ENCODE measurements around the gene INS. TPM values are rescaled to one million over a fixed set of nuclear protein-coding genes. Genes with fewer than 3 reads are reported as not detected.

INS gene
- total and polyA plus RNA-seq, 3 experiments from 2014 or later: not detected

- H3K9me3 ChIP-seq (ENCODE audit: low read length): no peaks in the 10 kb centered on the region
- CTCF ChIA-PET: interaction anchor here (2.2 kb wide), 1 partner anchor 109 kb away, joined by 4 read pairs; no protein-coding TSS in a partner anchor
- no peaks in the 10 kb centered on the region for H3K4me1 ChIP-seq (ENCODE audit: insufficient read depth, low read length)
- no peaks in the 10 kb centered on the region for H3K36me3 Mint-ChIP-seq
- no peak overlapping the region for H3K27ac Mint-ChIP-seq
- H3K4me3 Mint-ChIP-seq: no peak overlapping the region
- peaks cover 0 to 6% (median 0%) of the 10 kb centered on the region in 3 donors for H3K4me1 Mint-ChIP-seq
- H3K27me3 Mint-ChIP-seq: peaks cover 48 to 65% of the 10 kb centered on the region in 2 donors
- H3K4me3 ChIP-seq (ENCODE audit: low read length): no peak overlapping the region
- POLR2A ChIA-PET: no interaction called here
- no peak for DNase-seq
- H3K27ac ChIP-seq (ENCODE audit: low read depth, low read length): no peak overlapping the region
- H3K36me3 ChIP-seq (ENCODE audit: insufficient read depth, low read length): no peaks in the 10 kb centered on the region
- H3K9me3 Mint-ChIP-seq: no peaks in the 10 kb centered on the region
- H3K27me3 ChIP-seq (ENCODE audit: insufficient read depth, low read length, poor library complexity, severe bottlenecking): peaks cover 36% of the 10 kb centered on the region
Observed at GRCh38 chr11:2144544-2145248, 16.3 kb downstream of the INS start.

DNA sequence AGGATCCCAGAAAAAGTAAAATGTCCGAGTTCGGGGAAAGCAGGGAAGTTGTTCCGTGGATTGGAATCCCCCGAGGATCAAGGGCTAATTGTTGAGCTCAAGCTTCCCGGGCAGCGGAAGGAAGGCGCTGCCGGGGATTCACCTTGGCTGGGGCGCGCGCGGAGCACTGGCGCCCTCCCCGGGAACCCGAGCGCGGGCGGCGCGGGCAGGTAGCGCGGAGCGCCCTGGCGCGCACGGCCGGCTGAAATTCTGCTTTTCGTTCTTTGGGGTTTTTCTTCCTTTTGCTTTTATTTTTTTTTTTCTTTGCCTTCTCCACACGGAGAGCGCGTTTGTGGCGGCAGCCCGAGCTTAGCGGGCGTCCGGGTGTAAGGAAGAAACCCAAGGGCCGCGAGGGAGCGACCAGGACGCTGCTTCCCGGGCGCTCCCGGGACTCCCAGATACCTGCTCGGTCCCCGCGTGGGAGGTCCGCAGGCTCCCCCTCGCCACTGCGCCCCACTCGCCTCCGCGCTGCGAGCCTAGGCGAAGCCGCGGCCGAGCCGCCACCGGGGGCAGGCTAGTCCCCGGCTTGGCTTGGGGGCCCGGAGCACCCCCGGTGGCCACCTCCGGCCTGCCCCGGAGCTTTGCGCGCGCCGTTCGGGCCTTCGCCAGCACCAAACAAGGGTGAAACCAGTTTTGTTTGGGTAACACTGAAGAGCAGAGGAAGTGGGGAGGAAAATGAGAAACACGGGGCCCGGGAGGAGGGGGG, 17.0 kb downstream of the INS start:
- Histone ChIP-seq H3K4me1 (ENCODE audit: insufficient read depth, low read length) (no peaks in the 10 kb centered on the region), H3K9me3 (ENCODE audit: low read length) (no peaks in the 10 kb centered on the region), H3K27me3 (ENCODE audit: insufficient read depth, low read length, poor library complexity, severe bottlenecking) (peaks cover 36% of the 10 kb centered on the region), H3K4me3 (ENCODE audit: low read length) (no peak overlapping the region), H3K36me3 (ENCODE audit: insufficient read depth, low read length) (no peaks in the 10 kb centered on the region), H3K27ac (ENCODE audit: low read depth, low read length) (no peak overlapping the region)
- ChIA-PET CTCF (interaction anchor here (0.8 to 2.2 kb wide), 2 partner anchors 9 to 108 kb away, joined by 3 to 4 read pairs; no protein-coding TSS in a partner anchor), POLR2A (no interaction called here)
- Mint-ChIP-seq H3K27ac (no peak overlapping the region), H3K27me3 (peaks cover 48 to 61% of the 10 kb centered on the region in 2 donors), H3K4me1 (peaks cover 0 to 6% (median 0%) of the 10 kb centered on the region in 3 donors), H3K4me3 (no peak overlapping the region), H3K9me3 (no peaks in the 10 kb centered on the region), H3K36me3 (no peaks in the 10 kb centered on the region)
- DNase-seq: no peak

GRCh38 chr11:2143477-2143798, 17.6 kb downstream of the INS start:
- H3K4me1 ChIP-seq (ENCODE audit: insufficient read depth, low read length): no peaks in the 10 kb centered on the region
- H3K4me3 ChIP-seq (ENCODE audit: low read length): no peak overlapping the region
- ChIA-PET POLR2A (no interaction called here), CTCF (interaction anchor here (0.8 to 2.2 kb wide), 2 partner anchors 9 to 108 kb away, joined by 3 to 4 read pairs; no protein-coding TSS in a partner anchor)
- no peak overlapping the region for H3K27ac ChIP-seq (ENCODE audit: low read depth, low read length)
- Mint-ChIP-seq H3K9me3 (no peaks in the 10 kb centered on the region), H3K27ac (no peak overlapping the region), H3K36me3 (no peaks in the 10 kb centered on the region), H3K4me1 (peaks cover under 1 to 8% (median 2%) of the 10 kb centered on the region in 3 donors), H3K27me3 (peaks cover 48 to 57% of the 10 kb centered on the region in 2 donors), H3K4me3 (no peak overlapping the region)
- no peak for DNase-seq
- no peaks in the 10 kb centered on the region for H3K36me3 ChIP-seq (ENCODE audit: insufficient read depth, low read length)
- no peaks in the 10 kb centered on the region for H3K9me3 ChIP-seq (ENCODE audit: low read length)
- peaks cover 36% of the 10 kb centered on the region for H3K27me3 ChIP-seq (ENCODE audit: insufficient read depth, low read length, poor library complexity, severe bottlenecking)

- ChIA-PET POLR2A (no interaction called here), CTCF (interaction anchor here (2.0 to 2.2 kb wide), 2 partner anchors 9 to 107 kb away, joined by 4 to 6 read pairs; no protein-coding TSS in a partner anchor)
- Histone ChIP-seq H3K4me3 (ENCODE audit: low read length) (no peak overlapping the region), H3K27me3 (ENCODE audit: insufficient read depth, low read length, poor library complexity, severe bottlenecking) (peaks cover 36% of the 10 kb centered on the region), H3K36me3 (ENCODE audit: insufficient read depth, low read length) (no peaks in the 10 kb centered on the region), H3K27ac (ENCODE audit: low read depth, low read length) (no peak overlapping the region), H3K4me1 (ENCODE audit: insufficient read depth, low read length) (no peaks in the 10 kb centered on the region), H3K9me3 (ENCODE audit: low read length) (no peaks in the 10 kb centered on the region)
- no peaks in the 10 kb centered on the region for H3K36me3 Mint-ChIP-seq
- H3K27me3 Mint-ChIP-seq: peaks cover 50 to 52% of the 10 kb centered on the region in 2 donors
- H3K4me3 Mint-ChIP-seq: peak overlapping the region in 1 of 7 donors; percentile 11
- H3K4me1 Mint-ChIP-seq: peaks cover 2 to 11% (median 4%) of the 10 kb centered on the region in 3 donors
- no peak for DNase-seq
- H3K9me3 Mint-ChIP-seq: no peaks in the 10 kb centered on the region
- H3K27ac Mint-ChIP-seq: no peak overlapping the region
Observed at GRCh38 chr11:2142762-2143202, 18.2 kb downstream of the INS start.

DNA sequence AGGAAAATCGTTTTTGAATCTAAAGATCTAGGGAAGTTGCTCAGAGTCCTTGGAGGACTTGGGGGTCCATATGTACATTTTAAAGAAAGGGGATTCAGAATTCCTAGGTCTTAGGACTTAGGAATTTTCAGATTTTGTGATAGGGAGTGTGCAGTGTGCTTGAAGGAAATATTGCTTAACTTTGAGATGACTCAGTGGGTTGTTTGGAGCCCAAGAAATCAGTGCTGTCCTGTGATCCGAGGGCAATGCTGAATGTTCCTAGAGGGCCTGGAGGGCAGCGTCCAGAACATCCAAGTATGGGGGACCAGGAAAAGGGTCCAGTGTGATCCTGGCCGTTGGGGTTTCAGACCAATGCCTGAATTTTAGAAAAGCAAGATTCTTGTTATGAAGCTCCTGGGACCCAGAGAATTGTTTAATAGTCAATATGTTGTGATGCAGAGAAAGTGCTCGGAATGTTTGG, 18.7 kb downstream of the INS start:
- Histone ChIP-seq H3K27ac (ENCODE audit: low read depth, low read length) (no peak overlapping the region), H3K36me3 (ENCODE audit: insufficient read depth, low read length) (no peaks in the 10 kb centered on the region), H3K27me3 (ENCODE audit: insufficient read depth, low read length, poor library complexity, severe bottlenecking) (peaks cover 36% of the 10 kb centered on the region), H3K4me1 (ENCODE audit: insufficient read depth, low read length) (no peaks in the 10 kb centered on the region), H3K4me3 (ENCODE audit: low read length) (no peak overlapping the region), H3K9me3 (ENCODE audit: low read length) (no peaks in the 10 kb centered on the region)
- POLR2A ChIA-PET: no interaction called here
- no peaks in the 10 kb centered on the region for H3K36me3 Mint-ChIP-seq
- CTCF ChIA-PET: interaction anchor here (2.0 kb wide), 1 partner anchor 10 kb away, joined by 6 read pairs; no protein-coding TSS in a partner anchor
- peak overlapping the region in 1 of 7 donors; percentile 11 for H3K4me3 Mint-ChIP-seq
- no peaks in the 10 kb centered on the region for H3K9me3 Mint-ChIP-seq
- H3K27ac Mint-ChIP-seq: no peak overlapping the region
- H3K4me1 Mint-ChIP-seq: peaks cover 2 to 14% (median 4%) of the 10 kb centered on the region in 3 donors
- peaks cover 51 to 52% of the 10 kb centered on the region in 2 donors for H3K27me3 Mint-ChIP-seq
- DNase-seq: no peak

GRCh38 chr11:2140411-2141400, 20.3 kb downstream of the INS start:
- peaks cover 34% of the 10 kb centered on the region for H3K27me3 ChIP-seq (ENCODE audit: insufficient read depth, low read length, poor library complexity, severe bottlenecking)
- H3K4me3 Mint-ChIP-seq: peak overlapping the region in 2 of 7 donors; percentile 5 to 31

GRCh38 chr11:2139621-2140337, 21.2 kb downstream of the INS start:
- H3K4me1 Mint-ChIP-seq: peaks cover 2 to 22% (median 4%) of the 10 kb centered on the region in 3 donors
- Histone ChIP-seq H3K4me3 (ENCODE audit: low read length) (no peak overlapping the region), H3K36me3 (ENCODE audit: insufficient read depth, low read length) (no peaks in the 10 kb centered on the region), H3K4me1 (ENCODE audit: insufficient read depth, low read length) (no peaks in the 10 kb centered on the region), H3K27me3 (ENCODE audit: insufficient read depth, low read length, poor library complexity, severe bottlenecking) (peaks cover 25% of the 10 kb centered on the region), H3K9me3 (ENCODE audit: low read length) (no peaks in the 10 kb centered on the region), H3K27ac (ENCODE audit: low read depth, low read length) (no peak overlapping the region)
- H3K36me3 Mint-ChIP-seq: no peaks in the 10 kb centered on the region
- H3K9me3 Mint-ChIP-seq: no peaks in the 10 kb centered on the region
- peak overlapping the region in 1 of 7 donors; percentile 63 for H3K4me3 Mint-ChIP-seq
- DNase-seq: no peak
- POLR2A ChIA-PET: no interaction called here
- H3K27ac Mint-ChIP-seq: no peak overlapping the region
- CTCF ChIA-PET: interaction anchor here (1.4 to 1.7 kb wide), 2 partner anchors 12 to 104 kb away, joined by 3 to 7 read pairs; no protein-coding TSS in a partner anchor
- peaks cover 47 to 49% of the 10 kb centered on the region in 2 donors for H3K27me3 Mint-ChIP-seq

More at GRCh38 chr11:2140411-2141400, 20.3 kb downstream of the INS start:
- H3K9me3 Mint-ChIP-seq: no peaks in the 10 kb centered on the region
- Histone ChIP-seq H3K4me1 (ENCODE audit: insufficient read depth, low read length) (no peaks in the 10 kb centered on the region), H3K36me3 (ENCODE audit: insufficient read depth, low read length) (no peaks in the 10 kb centered on the region), H3K4me3 (ENCODE audit: low read length) (no peak overlapping the region), H3K27ac (ENCODE audit: low read depth, low read length) (no peak overlapping the region), H3K9me3 (ENCODE audit: low read length) (no peaks in the 10 kb centered on the region)
- ChIA-PET POLR2A (no interaction called here), CTCF (interaction anchor here (1.3 to 2.0 kb wide), 3 partner anchors 11 to 105 kb away, joined by 3 to 7 read pairs (median 6); no protein-coding TSS in a partner anchor)
- no peak overlapping the region for H3K27ac Mint-ChIP-seq
- DNase-seq: no peak
- peaks cover 47 to 52% of the 10 kb centered on the region in 2 donors for H3K27me3 Mint-ChIP-seq
- peaks cover 2 to 22% (median 4%) of the 10 kb centered on the region in 3 donors for H3K4me1 Mint-ChIP-seq
- H3K36me3 Mint-ChIP-seq: no peaks in the 10 kb centered on the region
